Liver (tissue), 9 donors: ENCODE measurements around the gene XXYLT1. TPM values are rescaled to one million over a fixed set of nuclear protein-coding genes. Genes with fewer than 3 reads are reported as not detected.
A peak's percentile ranks its signal among the peaks of the same experiment; 100 is the strongest.

Source experiments
- DNase-seq: peaks from one replicate; pipeline ENCODE4 v3.0.0-alpha.2; 2017; ENCODE audit warnings: low spot score
- H3K27ac ChIP-seq, 2 donors: one replicate each; pipeline ENCODE4 v1.7.0; 2013; ENCODE audit warnings: inconsistent platforms in 2 of 2, low read length in 2 of 2, control low read depth in 1 of 2, low read depth in 1 of 2, mild to moderate bottlenecking in 1 of 2
- H3K27me3 ChIP-seq, 4 donors: one replicate each; pipeline versions ENCODE4 v1.6.1 to v1.7.0; 2013; ENCODE audit warnings: low read length in 3 of 4, inconsistent platforms in 1 of 4, mild to moderate bottlenecking in 1 of 4, moderate library complexity in 1 of 4; ENCODE audit not compliant: control insufficient read depth in 4 of 4, insufficient read depth in 4 of 4
- H3K36me3 ChIP-seq, 4 donors: one replicate each; pipeline versions ENCODE4 v1.6.1 to v1.7.0; 2013; ENCODE audit warnings: low read length in 3 of 4, mild to moderate bottlenecking in 3 of 4, low read depth in 1 of 4, moderate library complexity in 1 of 4; ENCODE audit not compliant: control insufficient read depth in 4 of 4, insufficient read depth in 3 of 4
- H3K4me1 ChIP-seq, 4 donors: one replicate each; pipeline versions ENCODE4 v1.6.1 to v1.7.0; 2013; ENCODE audit warnings: low read length in 3 of 4, mild to moderate bottlenecking in 3 of 4, moderate library complexity in 1 of 4; ENCODE audit not compliant: control insufficient read depth in 4 of 4, insufficient read depth in 4 of 4
- H3K4me3 ChIP-seq, 3 donors: one replicate each; pipeline versions ENCODE4 v1.6.1 to v1.7.0; 2013; ENCODE audit warnings: low read length in 3 of 3, control low read depth in 1 of 3, low read depth in 1 of 3, mild to moderate bottlenecking in 1 of 3
- H3K9ac ChIP-seq, 2 donors: one replicate each; pipeline ENCODE4 v1.7.0; 2013; ENCODE audit warnings: low read length in 2 of 2, mild to moderate bottlenecking in 2 of 2, moderate library complexity in 2 of 2, control low read depth in 1 of 2, low read depth in 1 of 2
- H3K9me3 ChIP-seq, 4 donors: one replicate each; pipeline versions ENCODE4 v1.6.1 to v1.7.0; 2013; ENCODE audit warnings: low read length in 3 of 4; ENCODE audit not compliant: control insufficient read depth in 4 of 4
- ATF3 ChIP-seq: IDR thresholded peaks from 2 replicates; pipeline ENCODE4 v1.6.1; 2016; ENCODE audit warnings: antibody characterized with exemption
- EGR1 ChIP-seq, 2 donors: IDR thresholded peaks; 2 replicates each; pipeline ENCODE4 v1.6.1; 2016 to 2018; ENCODE audit warnings: antibody characterized with exemption in 2 of 2, low read depth in 2 of 2
- FOXA2 ChIP-seq: IDR thresholded peaks from 2 replicates; pipeline ENCODE4 v1.6.1; 2016; ENCODE audit warnings: antibody characterized with exemption
- GABPA ChIP-seq, 2 donors: IDR thresholded peaks in 1 of 2; conservative IDR thresholded peaks in 1 of 2; 2 replicates each; pipeline ENCODE4 v1.6.1; 2016; ENCODE audit warnings: antibody characterized with exemption in 2 of 2, mild to moderate bottlenecking in 1 of 2, moderate library complexity in 1 of 2
- HNF4A ChIP-seq, 2 donors: conservative IDR thresholded peaks; 2 replicates each; pipeline ENCODE4 v1.6.1; 2016; ENCODE audit warnings: antibody characterized with exemption in 2 of 2, mild to moderate bottlenecking in 2 of 2
- HNF4G ChIP-seq: IDR thresholded peaks from 2 replicates; pipeline ENCODE4 v1.6.1; 2016; ENCODE audit warnings: antibody characterized with exemption
- JUND ChIP-seq, 2 donors: IDR thresholded peaks; 2 replicates each; pipeline ENCODE4 v1.6.1; 2016; ENCODE audit warnings: antibody characterized with exemption in 2 of 2
- NR2F2 ChIP-seq: IDR thresholded peaks from 2 replicates; pipeline ENCODE4 v1.6.1; 2016; ENCODE audit warnings: antibody characterized with exemption
- RAD21 ChIP-seq, 2 donors: IDR thresholded peaks; 2 replicates each; pipeline ENCODE4 v1.6.1; 2016; ENCODE audit warnings: antibody characterized with exemption in 2 of 2, mild to moderate bottlenecking in 2 of 2
- REST ChIP-seq: IDR thresholded peaks from 2 replicates; pipeline ENCODE4 v1.6.1; 2016; ENCODE audit warnings: antibody characterized with exemption, mild to moderate bottlenecking
- RXRA ChIP-seq, 2 donors: IDR thresholded peaks; 2 replicates each; pipeline ENCODE4 v1.6.1; 2017 to 2018; ENCODE audit warnings: antibody characterized with exemption in 2 of 2, mild to moderate bottlenecking in 1 of 2
- SP1 ChIP-seq: IDR thresholded peaks from 2 replicates; pipeline ENCODE4 v1.6.1; 2018; ENCODE audit warnings: antibody characterized with exemption, mild to moderate bottlenecking
- TAF1 ChIP-seq: conservative IDR thresholded peaks from 2 replicates; pipeline ENCODE4 v1.6.1; 2016; ENCODE audit warnings: antibody characterized with exemption, mild to moderate bottlenecking
- YY1 ChIP-seq: IDR thresholded peaks from 2 replicates; pipeline ENCODE4 v1.6.1; 2016; ENCODE audit warnings: antibody characterized with exemption, mild to moderate bottlenecking
- ZBTB33 ChIP-seq: IDR thresholded peaks from 2 replicates; pipeline ENCODE4 v1.6.1; 2016; ENCODE audit warnings: antibody characterized with exemption
- WGBS: extraction: QIAGEN DNeasy Blood & Tissue Kit; methylation state at CpG from one replicate; pipeline ENCODE4 v1.1.7; 2013; 5-methylcytosine and 5-hydroxymethylcytosine counted together
- polyA plus RNA-seq, 2 donors: library from polyadenylated mRNA; stranded (reverse) in 1 of 2; unstranded in 1 of 2; fragments of 200-250 nt in 1 of 2; fragments of >200 nt in 1 of 2; fragmentation: Nextera tagmentation in 1 of 2; extraction: Ambion mirVana in 1 of 2; gene quantifications; one replicate each; pipeline versions ENCODE4 v1.2.1 to v1.2.3, GENCODE V29; 2013 to 2015
- total RNA-seq, 2 donors: library from RNA; depleted of rRNA; stranded (reverse); fragments of >200 nt; gene quantifications; one replicate each; pipeline ENCODE4 v1.2.3, GENCODE V29; 2014
- donor health status: healthy.
- donor health status: healthy.
- donor health status: healthy.
- donor health status: healthy.
- donor health status: healthy.

The XXYLT1 gene
- total and polyA plus RNA-seq, 4 donors = 0.93 to 7.6 (median 2.8) TPM

GRCh38 chr3:195284842-195285241 lies 13.9 kb upstream of the XXYLT1 start:
- H3K27me3 ChIP-seq = no peaks in the 10 kb centered on the region
- no peak overlapping the region for H3K27ac ChIP-seq
- no peaks in the 10 kb centered on the region for H3K9me3 ChIP-seq
- H3K9ac ChIP-seq = no peak overlapping the region
- WGBS = 83% methylated on average over 3 of the region's 3 CpGs
- H3K4me1 ChIP-seq = no peaks in the 10 kb centered on the region
- peaks cover 1 to 24% (median 12%) of the 10 kb centered on the region in 4 donors for H3K36me3 ChIP-seq
- DNase-seq = no peak
- TF ChIP-seq HNF4A (conservative IDR thresholded peaks at IDR 0.05) (peak; percentile 4 to 31), SP1 (no peak)
- no peak overlapping the region for H3K4me3 ChIP-seq

GRCh38 chr3:195282961-195283360 lies 12.0 kb upstream of the XXYLT1 start:
- TF ChIP-seq SP1 = no peak
- TF ChIP-seq RXRA (IDR thresholded peaks at IDR 0.05) = no peak
- TF ChIP-seq YY1 = no peak
- no peak for TF ChIP-seq FOXA2
- no peak for TF ChIP-seq HNF4G
- TF ChIP-seq GABPA (IDR thresholded peaks at IDR 0.05 in 1 of 2, conservative IDR thresholded peaks at IDR 0.05 in 1 of 2) = no peak
- no peak for TF ChIP-seq RAD21 (IDR thresholded peaks at IDR 0.05)
- no peak for TF ChIP-seq EGR1 (IDR thresholded peaks at IDR 0.05; ENCODE audit: low read depth in 2 of 2)
- H3K36me3 ChIP-seq = peaks cover 1 to 20% (median 8%) of the 10 kb centered on the region in 4 donors
- H3K27ac ChIP-seq = no peak overlapping the region
- no peak overlapping the region for H3K4me3 ChIP-seq
- H3K9me3 ChIP-seq = no peaks in the 10 kb centered on the region
- no peak for DNase-seq
- no peaks in the 10 kb centered on the region for H3K27me3 ChIP-seq
- H3K4me1 ChIP-seq = no peaks in the 10 kb centered on the region
- no peak overlapping the region for H3K9ac ChIP-seq
- 88% methylated on average over 8 of the region's 8 CpGs for WGBS

- H3K27me3 ChIP-seq = no peaks in the 10 kb centered on the region
- WGBS = 47% methylated on average over 1 of the region's 1 CpG
- H3K27ac ChIP-seq = no peak overlapping the region
Measured at GRCh38 chr3:195274259-195274966, 3.5 kb upstream of the XXYLT1 start.

GRCh38 chr3:195271410-195272243 lies 668 bp upstream of the XXYLT1 start:
- DNase-seq = peak; percentile 92
- Histone ChIP-seq H3K27me3 (no peaks in the 10 kb centered on the region), H3K36me3 (no peaks in the 10 kb centered on the region), H3K27ac (peak overlapping the region; percentile 84 to 86), H3K9ac (peak overlapping the region; percentile 50 to 76), H3K4me3 (peak overlapping the region; percentile 80 to 96 (median 93)), H3K4me1 (peaks cover 3 to 26% (median 20%) of the 10 kb centered on the region in 4 donors), H3K9me3 (no peaks in the 10 kb centered on the region)
- under 1% methylated on average over 30 of the region's 30 CpGs for WGBS
- TF ChIP-seq TAF1 (no peak), REST (no peak), RAD21 (IDR thresholded peaks at IDR 0.05) (peak; percentile 94), YY1 (peak; percentile 28), ZBTB33 (no peak), JUND (IDR thresholded peaks at IDR 0.05) (no peak), FOXA2 (no peak)

More at GRCh38 chr3:195274259-195274966, 3.5 kb upstream of the XXYLT1 start:
- H3K4me1 ChIP-seq = peaks cover 3 to 24% (median 19%) of the 10 kb centered on the region in 4 donors
- H3K9ac ChIP-seq = no peak overlapping the region
- TF ChIP-seq FOXA2 (no peak), ATF3 (no peak), TAF1 (no peak), SP1 (no peak), GABPA (IDR thresholded peaks at IDR 0.05 in 1 of 2, conservative IDR thresholded peaks at IDR 0.05 in 1 of 2) (no peak), NR2F2 (no peak), JUND (IDR thresholded peaks at IDR 0.05) (no peak)
- H3K36me3 ChIP-seq = peaks cover 0 to 5% (median 0%) of the 10 kb centered on the region in 4 donors
- no peak for DNase-seq
- no peaks in the 10 kb centered on the region for H3K9me3 ChIP-seq
- no peak overlapping the region for H3K4me3 ChIP-seq
